Measurements from ENCODE around the gene GPR137. TPM values are rescaled to one million over a fixed set of nuclear protein-coding genes. Genes with fewer than 3 reads are reported as not detected.

Gene GPR137
- total and polyA plus RNA-seq, 9 of the 15 experiments (the other 6 are each of a cell fraction or from before 2014, with no cell fraction given) = 0.32 to 26.7 (median 10.7) TPM

GRCh38 chr11:64304316-64305072 is 18.8 kb downstream of the GPR137 start (continued):
- TF ChIP-seq GMEB1 (CRISPR knock-in tag; IDR thresholded peaks at IDR 0.05) (no peak), MYBL2 (IDR thresholded peaks at IDR 0.05; ENCODE audit: low read depth) (no peak), MYBL2 (CRISPR knock-in tag; IDR thresholded peaks at IDR 0.05; ENCODE audit: borderline replicate concordance) (no peak), MBD1 (CRISPR knock-in tag; IDR thresholded peaks at IDR 0.05) (no peak), TSHZ1 (CRISPR knock-in tag; IDR thresholded peaks at IDR 0.05) (no peak), SRSF9 (IDR thresholded peaks at IDR 0.05; ENCODE audit: borderline replicate concordance, low read depth, low read length) (no peak), STAG1 (CRISPR knock-in tag; IDR thresholded peaks at IDR 0.05; ENCODE audit: borderline replicate concordance) (no peak), CREM (IDR thresholded peaks at IDR 0.05; ENCODE audit: low read depth) (no peak; the same call in 1 of the 2 replicates), TRIM25 (IDR thresholded peaks at IDR 0.05; ENCODE audit: borderline replicate concordance) (no peak), ESRRA (IDR thresholded peaks at IDR 0.05; ENCODE audit: borderline replicate concordance, low read depth) (peak; percentile 100), TBL1XR1 (IDR thresholded peaks at IDR 0.05; ENCODE audit: low read length in 2 of 2) (0 out of 4 replicates have a peak, but pooled peaks of 1 of the 2 experiments have one; percentile 31), NFYB (IDR thresholded peaks at IDR 0.05; ENCODE audit: extremely low read depth, insufficient read length) (no peak), POLR3A (IDR thresholded peaks at IDR 0.05; ENCODE audit: borderline replicate concordance, extremely low read depth, insufficient read depth, insufficient read length) (no peak), ADNP (tag; IDR thresholded peaks at IDR 0.05) (no peak), PCBP1 (IDR thresholded peaks at IDR 0.05; ENCODE audit: low read depth, low read length, poor library complexity, severe bottlenecking) (no peak), ZFPM2 (CRISPR knock-in tag; IDR thresholded peaks at IDR 0.05) (0 out of 2 replicates have a peak, but pooled peaks have one; percentile 44), CHD2 (IDR thresholded peaks at IDR 0.05; ENCODE audit: low read depth, low read length) (no peak), RUNX1 (IDR thresholded peaks at IDR 0.05; ENCODE audit: low read depth) (no peak), MECOM (CRISPR knock-in tag; IDR thresholded peaks at IDR 0.05) (0 out of 2 replicates have a peak, but pooled peaks have one; percentile 4)
